MCF 10A (cell line): ENCODE data around the gene IFNLR1. TPM values are rescaled to one million over a fixed set of nuclear protein-coding genes. Genes with fewer than 3 reads are reported as not detected.
A peak's percentile ranks its signal among the peaks of the same experiment; 100 is the strongest.

ENCODE experiments used
- BruUV-seq: library from RNA; stranded (reverse); fragments of 400-500 nt; replicated peaks from 2 replicates; lab custom pipeline; 2021; lab: Mats Ljungman, UMichigan
- CTCF ChIA-PET: fragments of 300-600 bp; sonication (Branson Sonifier 250); formaldehyde crosslinking; extraction: SDS; loops from one replicate; lab custom pipeline; 2021; ENCODE audit warnings: antibody characterized with exemption, inconsistent platforms; lab: Yijun Ruan, JAX
- POLR2A ChIA-PET: fragments of 300-600, 350-650 bp; sonication (Branson Sonifier 250); formaldehyde crosslinking; extraction: SDS; loops from one replicate; lab custom pipeline; 2020; ENCODE audit warnings: antibody characterized with exemption, inconsistent platforms; lab: Yijun Ruan, JAX
- DNase-seq: peaks from one replicate; pipeline ENCODE4 v3.0.0-alpha.2; 2018; ENCODE audit not compliant: unreplicated experiment
- H3K27ac Mint-ChIP-seq: one replicate; pipeline ENCODE4 v1.8.0; 2022; ENCODE audit warnings: mild to moderate bottlenecking, low read depth, mixed read lengths; ENCODE audit not compliant: unreplicated experiment
- H3K27me3 Mint-ChIP-seq: one replicate; pipeline ENCODE4 v1.8.0; 2022; ENCODE audit warnings: mixed read lengths; ENCODE audit not compliant: insufficient read depth, unreplicated experiment
- H3K36me3 Mint-ChIP-seq: one replicate; pipeline ENCODE4 v1.8.0; 2022; ENCODE audit warnings: mild to moderate bottlenecking, moderate library complexity, mixed read lengths; ENCODE audit not compliant: insufficient read depth, unreplicated experiment
- H3K4me1 Mint-ChIP-seq: one replicate; pipeline ENCODE4 v1.8.0; 2022; ENCODE audit warnings: mixed read lengths; ENCODE audit not compliant: insufficient read depth, unreplicated experiment
- H3K4me3 Mint-ChIP-seq: one replicate; pipeline ENCODE4 v1.8.0; 2022; ENCODE audit warnings: mild to moderate bottlenecking, moderate library complexity, mixed read lengths; ENCODE audit not compliant: unreplicated experiment
- H3K9me3 Mint-ChIP-seq: one replicate; pipeline ENCODE4 v1.8.0; 2022; ENCODE audit warnings: mixed read lengths; ENCODE audit not compliant: unreplicated experiment
- CTCF ChIP-seq: fragments of 200-600 bp; IDR thresholded peaks from one replicate; pipeline ENCODE4 v1.8.0; 2022; ENCODE audit warnings: antibody characterized with exemption, mild to moderate bottlenecking; ENCODE audit not compliant: unreplicated experiment
- intact Hi-C: fragments of 100-400 bp; cut with micrococcal nuclease; formaldehyde crosslinking; loops from 2 replicates; pipeline ENCODE4 v1.14.1; 2022
- total RNA-seq: library from RNA; stranded (reverse); gene quantifications from 2 replicates; pipeline ENCODE4 v1.2.3, GENCODE V29; 2022

Gene IFNLR1
- total RNA-seq, 1 experiment from 2014 or later: 0.19 TPM

- intact Hi-C loops: no loop called here
- ChIA-PET CTCF (interaction anchor here (0.6 to 2.7 kb wide), 5 partner anchors 61 to 535 kb away, joined by 3 to 25 read pairs (median 3); no protein-coding TSS in a partner anchor), POLR2A (interaction anchor here (0.6 to 0.8 kb wide), 3 partner anchors 42 to 199 kb away, joined by 3 to 4 read pairs (median 4); no protein-coding TSS in a partner anchor)
- TF ChIP-seq CTCF: no peak
- Mint-ChIP-seq H3K27me3 (no peaks in the 10 kb centered on the region), H3K27ac (peak overlapping the region; percentile 55), H3K4me3 (no peak overlapping the region), H3K4me1 (peaks cover 26% of the 10 kb centered on the region), H3K36me3 (no peaks in the 10 kb centered on the region), H3K9me3 (no peaks in the 10 kb centered on the region)
- BruUV-seq: no TSS peak
- peak; percentile 69 for DNase-seq
These were observed 4.8 kb upstream of the IFNLR1 start for GRCh38 chr1:24191860-24192259.

GRCh38 chr1:24190983-24191461 lies 3.9 kb upstream of the IFNLR1 start:
- Mint-ChIP-seq H3K9me3 (no peaks in the 10 kb centered on the region), H3K27me3 (no peaks in the 10 kb centered on the region), H3K4me3 (no peak overlapping the region), H3K4me1 (peaks cover 26% of the 10 kb centered on the region), H3K36me3 (no peaks in the 10 kb centered on the region), H3K27ac (peak overlapping the region; percentile 20)
- TF ChIP-seq CTCF: no peak
- ChIA-PET POLR2A (interaction anchor here (0.6 to 1.6 kb wide), 2 partner anchors 37 to 41 kb away, joined by 4 to 8 read pairs; no protein-coding TSS in a partner anchor), CTCF (interaction anchor here (0.6 to 2.7 kb wide), 8 partner anchors 8 to 371 kb away, joined by 3 to 35 read pairs (median 9); partner anchors contain the start of gene NIPAL3)
- intact Hi-C loops: no loop called here
- no TSS peak for BruUV-seq
- no peak for DNase-seq

GRCh38 chr1:24189528-24189927 lies 2.4 kb upstream of the IFNLR1 start:
- no peaks in the 10 kb centered on the region for H3K27me3 Mint-ChIP-seq
- no peak for DNase-seq
- peaks cover 26% of the 10 kb centered on the region for H3K4me1 Mint-ChIP-seq
- TF ChIP-seq CTCF: no peak
- ChIA-PET CTCF (interaction anchor here (0.5 to 2.7 kb wide), 9 partner anchors 9 to 646 kb away, joined by 3 to 35 read pairs (median 5); no protein-coding TSS in a partner anchor), POLR2A (interaction anchor here (0.7 to 1.6 kb wide), 2 partner anchors 39 to 228 kb away, joined by 3 to 8 read pairs; no protein-coding TSS in a partner anchor)
- BruUV-seq: no TSS peak
- intact Hi-C loops: no loop called here
- no peaks in the 10 kb centered on the region for H3K9me3 Mint-ChIP-seq
- H3K36me3 Mint-ChIP-seq: no peaks in the 10 kb centered on the region
- no peak overlapping the region for H3K27ac Mint-ChIP-seq
- H3K4me3 Mint-ChIP-seq: no peak overlapping the region

GRCh38 chr1:24186711-24186992 lies 437 bp downstream of the IFNLR1 start:
- peak overlapping the region; percentile 51 for H3K4me3 Mint-ChIP-seq
- no peak for DNase-seq
- POLR2A ChIA-PET: no interaction called here
- CTCF ChIA-PET: interaction anchor here (0.6 to 3.8 kb wide), 4 partner anchors 12 to 412 kb away, joined by 7 to 24 read pairs (median 8); no protein-coding TSS in a partner anchor
- H3K9me3 Mint-ChIP-seq: no peaks in the 10 kb centered on the region
- no TSS peak for BruUV-seq
- no peaks in the 10 kb centered on the region for H3K27me3 Mint-ChIP-seq
- no peaks in the 10 kb centered on the region for H3K36me3 Mint-ChIP-seq
- H3K27ac Mint-ChIP-seq: no peak overlapping the region
- TF ChIP-seq CTCF: no peak
- intact Hi-C loops: no loop called here
- H3K4me1 Mint-ChIP-seq: peaks cover 13% of the 10 kb centered on the region
